Measurements from ENCODE around the gene FLT1.

Gene FLT1

DNA sequence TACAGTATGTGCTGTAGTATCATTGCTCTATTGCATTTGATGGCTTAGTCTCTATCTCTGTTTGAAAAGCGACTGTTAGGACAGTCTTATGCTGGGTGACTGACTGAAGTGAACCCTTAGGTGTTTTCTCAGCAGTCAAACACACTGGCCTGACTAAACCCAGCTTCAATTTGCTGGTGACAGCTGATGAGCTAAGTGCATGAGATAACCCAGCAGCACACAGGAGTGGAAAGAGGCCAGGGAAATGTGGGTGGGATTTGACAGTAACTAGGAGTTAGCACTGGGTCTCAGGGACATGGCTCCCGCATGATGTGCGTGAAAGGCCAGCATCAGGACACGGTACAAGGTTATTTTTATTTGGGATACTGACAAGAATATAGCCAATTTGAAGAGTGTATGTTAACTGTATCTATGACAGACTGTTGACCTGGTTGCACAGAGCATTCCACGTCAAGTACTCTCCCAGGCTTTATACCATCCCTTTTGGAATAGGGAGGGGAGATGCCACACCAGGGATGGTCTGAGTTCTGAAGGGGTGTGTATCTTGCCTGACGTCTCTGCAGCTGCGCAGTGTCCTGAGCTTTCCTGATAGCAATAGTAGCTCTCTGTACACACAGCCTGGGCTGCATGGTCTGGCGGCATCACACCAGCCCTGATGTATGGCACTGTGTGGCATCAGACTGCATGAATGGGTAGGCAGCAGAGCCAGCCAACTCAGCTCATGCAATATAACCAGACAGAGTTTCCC is 144.8 kb downstream of the FLT1 start:
- no peak overlapping the region for H3K27ac Mint-ChIP-seq
- DNase-seq (ENCODE audit: low spot score in 2 of 2) (no peak), ATAC-seq (no peak)
- no peaks in the 10 kb centered on the region for H3K9me3 Mint-ChIP-seq
- no peaks in the 10 kb centered on the region for H3K36me3 Mint-ChIP-seq
- no peak overlapping the region for H3K4me3 Mint-ChIP-seq
- H3K4me1 Mint-ChIP-seq = peaks cover 9% of the 10 kb centered on the region

DNA sequence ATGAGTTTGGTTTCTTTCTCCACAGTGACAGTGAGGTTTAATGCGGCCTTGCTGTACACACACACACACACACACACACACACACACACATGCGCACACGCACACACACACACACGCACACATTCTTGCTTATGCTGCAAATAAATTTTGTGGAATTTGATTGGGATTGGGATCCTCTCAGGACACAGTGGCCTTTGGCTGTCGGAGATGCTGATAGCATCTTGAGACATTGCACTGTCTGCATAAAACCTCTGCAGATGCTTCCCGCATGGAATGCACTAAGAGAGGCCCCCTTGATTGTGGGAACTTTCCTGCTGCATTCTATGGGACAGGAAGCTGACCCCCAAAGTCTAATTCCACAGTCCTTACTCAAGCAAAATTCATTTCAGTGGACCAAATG is 145.6 kb downstream of the FLT1 start:
- peaks cover 8% of the 10 kb centered on the region for H3K4me1 Mint-ChIP-seq
- H3K36me3 Mint-ChIP-seq = no peaks in the 10 kb centered on the region
- no peak for DNase-seq (ENCODE audit: low spot score in 2 of 2)
- H3K27ac Mint-ChIP-seq = no peak overlapping the region
- no peak overlapping the region for H3K4me3 Mint-ChIP-seq
- H3K9me3 Mint-ChIP-seq = no peaks in the 10 kb centered on the region
- no peak for ATAC-seq

DNA sequence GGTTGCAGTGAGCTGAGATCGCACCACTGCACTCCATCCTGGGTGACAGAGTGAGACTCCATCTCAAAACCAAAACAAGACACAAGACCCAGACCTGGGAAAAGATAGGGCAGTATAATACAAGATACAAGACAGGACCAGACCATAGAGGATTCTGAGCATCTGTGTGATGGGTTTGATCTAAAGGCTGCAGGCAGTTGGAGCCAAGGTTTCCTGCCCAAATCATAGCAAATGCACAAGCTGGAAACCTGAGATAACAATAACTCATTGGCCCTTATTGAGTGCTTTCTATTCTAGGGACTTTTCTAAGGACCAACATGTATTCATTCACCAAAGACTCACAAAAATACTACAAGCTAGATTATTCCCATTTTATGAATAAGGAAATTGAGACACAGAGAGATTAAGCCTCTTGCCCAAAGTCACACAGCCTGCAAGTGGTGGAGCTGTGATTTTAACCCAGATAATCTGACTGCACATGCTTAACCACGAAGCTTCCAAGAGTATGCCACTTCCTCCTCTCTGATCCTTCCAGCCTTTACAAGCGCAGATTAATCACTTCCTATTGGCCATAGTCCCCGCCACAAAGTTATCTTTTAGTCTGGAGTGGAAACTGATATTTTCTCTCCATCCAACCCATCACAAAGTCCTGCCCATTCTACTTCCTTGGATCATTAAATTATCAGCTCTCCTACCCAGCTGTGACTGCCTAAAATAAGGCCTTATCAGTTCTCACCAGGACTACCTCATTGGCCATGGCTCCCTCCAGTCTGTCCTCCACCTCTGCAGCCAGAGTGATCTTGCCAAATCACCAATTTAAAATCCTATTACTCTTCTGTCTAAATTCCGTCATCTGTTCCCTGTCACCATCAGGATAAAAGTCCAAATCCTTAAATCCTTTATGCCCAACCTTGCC is 147.2 kb downstream of the FLT1 start:
- no peaks in the 10 kb centered on the region for H3K9me3 Mint-ChIP-seq
- H3K4me1 Mint-ChIP-seq = peaks cover 8% of the 10 kb centered on the region
- no peak overlapping the region for H3K27ac Mint-ChIP-seq
- DNase-seq (ENCODE audit: low spot score in 2 of 2) (no peak), ATAC-seq (no peak)
- H3K36me3 Mint-ChIP-seq = no peaks in the 10 kb centered on the region
- H3K4me3 Mint-ChIP-seq = no peak overlapping the region

DNA sequence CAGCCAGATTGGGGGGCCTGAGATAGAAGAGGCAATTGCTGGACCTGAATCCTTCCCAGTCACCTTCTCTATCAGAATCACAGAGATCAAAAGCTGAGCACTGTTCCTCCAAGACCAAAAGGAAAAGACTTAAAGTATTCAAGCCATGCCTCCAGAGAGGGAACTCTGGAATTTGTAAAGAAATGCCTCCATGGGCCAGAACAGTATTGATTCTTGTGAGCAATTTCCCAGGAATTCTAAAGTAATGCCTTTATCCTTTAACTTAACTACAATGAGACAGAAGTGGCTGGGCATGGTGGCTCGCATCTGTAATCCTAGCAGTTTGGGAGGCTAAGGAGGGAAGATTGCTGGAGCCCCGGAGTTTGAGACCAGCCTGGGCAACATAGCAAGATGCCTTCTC is 148.8 kb downstream of the FLT1 start:
- no peak overlapping the region for H3K4me3 Mint-ChIP-seq
- H3K36me3 Mint-ChIP-seq = no peaks in the 10 kb centered on the region
- H3K27ac Mint-ChIP-seq = no peak overlapping the region
- DNase-seq (ENCODE audit: low spot score in 2 of 2) = no peak
- ATAC-seq = no peak
- peaks cover 8% of the 10 kb centered on the region for H3K4me1 Mint-ChIP-seq
- H3K9me3 Mint-ChIP-seq = no peaks in the 10 kb centered on the region

DNA sequence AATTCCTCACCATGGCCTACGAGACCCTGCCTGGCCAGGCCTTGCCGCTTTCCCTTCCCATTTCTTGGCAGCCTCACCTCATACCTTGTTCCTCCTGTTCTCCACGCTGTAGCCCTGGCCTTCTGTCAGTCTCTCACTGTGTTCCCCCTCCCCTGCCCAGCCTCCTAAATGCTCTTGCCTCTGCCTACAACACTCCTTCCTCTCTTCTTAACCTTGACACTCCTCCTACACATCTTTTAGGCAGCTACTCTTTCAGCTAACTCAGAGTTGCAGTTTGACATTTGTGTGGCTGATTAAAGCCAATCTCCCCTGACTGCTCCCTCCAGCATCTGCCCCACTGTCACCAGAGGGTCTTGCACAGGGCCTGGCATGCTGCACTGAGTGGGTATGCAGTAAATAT is 150.8 kb downstream of the FLT1 start:
- no peaks in the 10 kb centered on the region for H3K9me3 Mint-ChIP-seq
- no peak overlapping the region for H3K4me3 Mint-ChIP-seq
- DNase-seq (ENCODE audit: low spot score in 2 of 2) (no peak), ATAC-seq (no peak)
- no peaks in the 10 kb centered on the region for H3K36me3 Mint-ChIP-seq
- peaks cover 8% of the 10 kb centered on the region for H3K4me1 Mint-ChIP-seq
- H3K27ac Mint-ChIP-seq = no peak overlapping the region

DNA sequence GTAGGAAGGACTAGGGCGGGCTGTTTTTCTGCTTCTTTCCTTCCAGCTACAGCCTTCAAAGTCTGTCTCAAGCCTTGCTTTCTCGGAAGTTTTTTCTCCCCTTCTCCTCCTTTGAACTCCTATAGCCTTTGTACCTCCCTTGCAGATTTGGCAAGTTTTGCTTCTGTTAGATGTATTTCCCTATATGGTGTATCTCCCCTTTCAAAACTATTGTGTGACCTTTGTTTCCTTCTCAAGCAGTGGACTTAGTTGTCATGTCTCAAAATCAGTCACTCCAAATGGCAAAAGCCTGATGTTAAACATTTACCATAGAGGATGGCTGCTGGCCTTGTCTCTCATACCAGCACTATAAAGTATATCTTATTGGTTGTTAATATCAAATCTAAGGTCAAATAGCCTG is 152.7 kb downstream of the FLT1 start:
- H3K4me1 Mint-ChIP-seq = no peaks in the 10 kb centered on the region
- no peaks in the 10 kb centered on the region for H3K36me3 Mint-ChIP-seq
- H3K27ac Mint-ChIP-seq = no peak overlapping the region
- H3K4me3 Mint-ChIP-seq = no peak overlapping the region
- ATAC-seq (no peak), DNase-seq (ENCODE audit: low spot score in 2 of 2) (no peak)
- H3K9me3 Mint-ChIP-seq = no peaks in the 10 kb centered on the region

DNA sequence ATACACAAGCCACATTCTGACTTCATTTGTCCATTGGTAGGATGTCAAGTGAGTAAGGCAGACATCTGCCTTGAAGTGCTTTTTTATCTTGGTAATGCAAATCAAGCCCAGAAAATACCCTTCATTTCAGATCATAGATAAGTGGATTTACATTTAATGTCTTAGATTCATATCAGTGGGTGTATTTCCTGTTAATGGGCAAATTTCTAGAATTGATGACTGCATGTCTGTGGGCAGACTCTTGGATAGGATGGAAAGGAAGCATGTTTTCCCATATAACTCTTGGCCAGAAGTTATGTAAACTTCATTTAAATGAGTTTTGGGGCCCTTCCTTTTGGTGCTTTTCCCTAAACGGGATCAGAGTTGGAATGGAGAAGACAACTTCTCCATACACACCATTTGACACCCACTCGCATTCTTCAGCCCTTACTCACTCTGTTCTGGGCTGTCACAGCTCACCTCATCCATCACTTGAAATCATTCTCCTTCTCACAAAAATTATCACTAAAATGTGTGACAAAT is 154.6 kb downstream of the FLT1 start:
- Mint-ChIP-seq H3K27ac (no peak overlapping the region), H3K9me3 (no peaks in the 10 kb centered on the region), H3K36me3 (no peaks in the 10 kb centered on the region), H3K4me1 (no peaks in the 10 kb centered on the region), H3K4me3 (no peak overlapping the region)
- no peak for ATAC-seq
- DNase-seq (ENCODE audit: low spot score in 2 of 2) = no peak

DNA sequence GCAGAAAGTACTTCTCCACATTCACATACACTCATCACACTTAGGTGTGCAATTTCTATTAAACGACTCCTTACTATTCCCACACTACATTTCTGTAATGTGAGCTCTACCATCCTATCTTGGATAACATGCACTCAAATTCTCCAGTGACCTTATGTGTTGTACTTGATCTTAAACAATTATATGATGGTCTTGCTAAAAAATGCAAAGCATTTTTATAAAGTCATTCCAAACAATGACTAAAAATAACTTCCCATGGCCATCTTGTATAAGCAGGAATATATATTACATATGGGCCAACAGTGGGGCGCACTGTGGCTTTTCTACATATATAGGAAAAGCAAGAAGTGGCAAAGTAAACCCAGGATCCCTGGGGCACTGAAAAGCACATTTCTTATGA is 155.5 kb downstream of the FLT1 start:
- H3K4me3 Mint-ChIP-seq = no peak overlapping the region
- no peaks in the 10 kb centered on the region for H3K9me3 Mint-ChIP-seq
- H3K27ac Mint-ChIP-seq = no peak overlapping the region
- DNase-seq (ENCODE audit: low spot score in 2 of 2) (no peak), ATAC-seq (no peak)
- no peaks in the 10 kb centered on the region for H3K36me3 Mint-ChIP-seq
- H3K4me1 Mint-ChIP-seq = no peaks in the 10 kb centered on the region

DNA sequence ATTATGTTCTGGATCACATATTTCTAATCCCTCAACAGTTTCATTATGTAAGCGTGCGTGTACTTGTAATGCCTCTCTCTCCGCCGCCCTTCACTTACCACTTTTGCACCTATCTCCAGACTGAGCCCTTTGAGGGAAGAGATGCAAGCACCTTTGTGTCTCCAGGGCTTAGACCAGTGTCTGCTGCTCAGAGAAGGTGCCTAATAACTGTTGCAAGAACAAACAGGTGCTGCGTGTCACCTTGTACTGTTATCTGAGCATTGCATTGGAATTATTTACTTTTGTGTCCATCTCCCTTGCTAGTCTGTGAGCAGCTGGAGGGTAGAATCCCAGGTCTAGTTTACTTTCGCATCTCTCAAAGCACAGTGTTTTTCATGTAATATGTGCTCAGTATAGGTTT is 156.2 kb downstream of the FLT1 start:
- Mint-ChIP-seq H3K9me3 (no peaks in the 10 kb centered on the region), H3K27ac (no peak overlapping the region), H3K36me3 (no peaks in the 10 kb centered on the region), H3K4me1 (no peaks in the 10 kb centered on the region), H3K4me3 (no peak overlapping the region)
- no peak for ATAC-seq
- no peak for DNase-seq (ENCODE audit: low spot score in 2 of 2)

DNA sequence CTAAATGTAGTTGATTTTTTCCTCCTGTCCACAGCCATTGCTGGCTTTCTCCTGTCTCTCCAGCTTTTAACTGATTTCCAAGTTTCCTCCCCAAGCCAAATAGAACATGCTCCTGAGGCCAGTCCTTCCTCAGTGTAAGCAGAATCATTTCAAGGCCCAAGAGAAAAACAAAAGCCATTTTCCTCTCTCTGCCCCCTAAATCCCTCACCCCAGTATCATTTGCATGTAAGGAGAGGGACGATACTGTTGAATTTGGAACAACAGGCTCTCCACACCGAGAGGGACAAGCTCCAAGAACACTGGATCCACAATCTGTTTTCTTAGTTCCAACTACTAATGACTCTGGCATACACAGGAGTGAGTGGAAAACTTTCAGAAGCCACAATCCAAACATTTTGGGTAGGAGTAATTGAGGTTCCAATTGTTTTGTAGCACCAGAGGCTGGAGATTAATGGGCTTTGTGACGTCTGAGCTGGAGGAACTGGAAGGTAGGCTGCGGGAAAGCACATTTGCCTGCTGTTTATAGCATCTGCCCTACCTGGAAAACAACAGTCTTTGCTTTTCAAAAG is 156.8 kb downstream of the FLT1 start:
- Mint-ChIP-seq H3K4me1 (no peaks in the 10 kb centered on the region), H3K4me3 (no peak overlapping the region), H3K27ac (no peak overlapping the region), H3K36me3 (no peaks in the 10 kb centered on the region), H3K9me3 (no peaks in the 10 kb centered on the region)
- DNase-seq (ENCODE audit: low spot score in 2 of 2) = no peak
- no peak for ATAC-seq

DNA sequence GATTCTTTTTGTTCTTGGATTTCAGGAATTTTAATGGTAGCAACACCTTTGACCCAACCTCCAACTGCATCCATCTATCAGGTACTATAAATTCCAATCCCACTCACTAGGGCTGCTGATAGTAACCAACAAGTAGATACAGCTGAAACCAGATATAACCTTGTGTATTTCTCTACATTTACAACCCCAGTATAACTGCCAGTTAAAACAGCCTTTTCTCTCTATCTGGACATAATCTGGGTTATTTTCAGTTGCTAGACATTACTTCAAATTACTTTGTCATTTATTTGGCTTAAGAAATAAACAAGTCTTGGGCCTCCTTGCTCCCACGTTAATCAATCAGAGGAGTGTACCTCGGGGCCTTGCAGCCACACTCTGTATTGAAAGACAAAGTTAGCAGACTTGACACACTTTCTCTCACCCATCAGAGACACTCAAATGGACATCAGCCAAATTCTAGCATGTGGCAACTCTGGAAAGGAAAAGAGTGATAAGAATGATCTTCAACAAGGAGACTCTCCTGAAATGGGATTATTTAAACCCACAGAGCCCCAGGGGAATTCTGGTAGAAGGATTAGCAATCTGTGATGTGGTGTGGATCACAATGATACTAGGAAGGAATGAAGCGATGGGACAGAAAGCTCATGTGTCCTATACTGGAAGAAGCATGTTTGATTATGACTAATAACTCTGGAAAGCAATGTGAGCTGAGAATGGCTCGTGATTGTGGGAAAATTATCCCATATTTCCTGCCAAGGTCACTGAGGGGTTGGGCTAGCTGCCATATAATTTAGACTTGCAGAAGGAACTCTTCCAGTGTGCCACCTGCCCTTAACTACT is 157.5 kb downstream of the FLT1 start:
- Mint-ChIP-seq H3K36me3 (no peaks in the 10 kb centered on the region), H3K4me1 (no peaks in the 10 kb centered on the region), H3K4me3 (no peak overlapping the region), H3K27ac (no peak overlapping the region), H3K9me3 (no peaks in the 10 kb centered on the region)
- no peak for DNase-seq (ENCODE audit: low spot score in 2 of 2)
- ATAC-seq = no peak

DNA sequence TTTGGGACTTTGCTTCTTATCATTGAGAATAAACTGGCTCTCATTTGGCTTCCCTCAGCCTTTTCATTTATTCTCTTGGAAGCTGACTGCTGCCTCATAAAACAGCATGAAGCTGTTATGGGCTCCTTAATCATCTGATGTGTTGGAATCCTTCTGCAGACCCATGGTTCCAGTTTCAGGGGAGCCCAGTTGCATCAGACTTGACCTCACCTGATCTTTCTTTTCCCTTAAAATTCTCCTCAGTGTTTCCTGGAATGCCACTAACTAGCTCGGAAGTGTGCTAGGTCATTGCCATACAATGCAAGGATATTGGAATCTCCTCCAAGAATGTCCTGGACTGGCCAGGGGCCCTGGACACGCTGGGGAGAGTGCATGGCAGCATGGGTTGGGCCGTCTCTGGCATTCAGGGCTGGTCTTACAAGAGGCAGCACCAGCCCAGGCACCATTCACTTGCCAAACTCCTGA is 158.7 kb downstream of the FLT1 start:
- no peaks in the 10 kb centered on the region for H3K36me3 Mint-ChIP-seq
- no peak overlapping the region for H3K27ac Mint-ChIP-seq

DNA sequence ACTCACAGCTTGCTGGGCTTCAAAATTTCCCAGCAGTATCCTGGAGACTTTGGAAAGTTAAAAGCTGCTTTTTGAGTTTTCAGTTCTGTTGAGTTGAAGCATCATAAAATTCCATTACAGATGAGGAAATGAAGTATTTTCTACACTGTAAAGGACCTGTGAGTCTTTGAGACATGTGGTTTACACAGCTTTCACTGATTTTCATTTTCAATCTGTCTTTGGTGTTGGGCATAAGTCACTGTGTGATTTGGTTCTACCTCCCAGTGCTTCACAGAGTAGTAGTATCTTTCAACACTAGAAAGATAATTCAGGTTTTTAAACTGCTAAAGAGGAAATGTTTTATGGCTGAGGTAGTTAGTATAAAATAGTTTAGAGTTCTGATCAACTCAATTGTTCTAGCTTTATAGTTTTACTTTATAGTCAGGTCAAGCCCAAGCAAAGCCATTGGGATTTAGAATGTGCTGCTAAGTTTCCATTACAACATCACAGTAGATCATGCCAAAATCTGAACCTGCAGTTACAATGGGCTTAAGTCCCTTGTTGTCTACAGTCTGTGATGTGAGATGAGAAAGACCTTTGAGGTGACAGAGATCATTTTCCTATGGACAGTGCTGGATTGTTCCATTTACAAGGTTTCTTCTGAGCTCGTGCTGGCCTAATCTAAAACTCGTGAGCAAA is 161.6 kb downstream of the FLT1 start:
- Mint-ChIP-seq H3K9me3 (no peaks in the 10 kb centered on the region), H3K4me1 (no peaks in the 10 kb centered on the region), H3K27ac (no peak overlapping the region), H3K4me3 (no peak overlapping the region), H3K36me3 (no peaks in the 10 kb centered on the region)
- ATAC-seq = peak; percentile 47
- no peak for DNase-seq (ENCODE audit: low spot score in 2 of 2)

More for the DNA sequence above, 158.7 kb downstream of the FLT1 start:
- no peak for DNase-seq (ENCODE audit: low spot score in 2 of 2)
- no peak for ATAC-seq
- Mint-ChIP-seq H3K4me3 (no peak overlapping the region), H3K4me1 (no peaks in the 10 kb centered on the region), H3K9me3 (no peaks in the 10 kb centered on the region)

DNA sequence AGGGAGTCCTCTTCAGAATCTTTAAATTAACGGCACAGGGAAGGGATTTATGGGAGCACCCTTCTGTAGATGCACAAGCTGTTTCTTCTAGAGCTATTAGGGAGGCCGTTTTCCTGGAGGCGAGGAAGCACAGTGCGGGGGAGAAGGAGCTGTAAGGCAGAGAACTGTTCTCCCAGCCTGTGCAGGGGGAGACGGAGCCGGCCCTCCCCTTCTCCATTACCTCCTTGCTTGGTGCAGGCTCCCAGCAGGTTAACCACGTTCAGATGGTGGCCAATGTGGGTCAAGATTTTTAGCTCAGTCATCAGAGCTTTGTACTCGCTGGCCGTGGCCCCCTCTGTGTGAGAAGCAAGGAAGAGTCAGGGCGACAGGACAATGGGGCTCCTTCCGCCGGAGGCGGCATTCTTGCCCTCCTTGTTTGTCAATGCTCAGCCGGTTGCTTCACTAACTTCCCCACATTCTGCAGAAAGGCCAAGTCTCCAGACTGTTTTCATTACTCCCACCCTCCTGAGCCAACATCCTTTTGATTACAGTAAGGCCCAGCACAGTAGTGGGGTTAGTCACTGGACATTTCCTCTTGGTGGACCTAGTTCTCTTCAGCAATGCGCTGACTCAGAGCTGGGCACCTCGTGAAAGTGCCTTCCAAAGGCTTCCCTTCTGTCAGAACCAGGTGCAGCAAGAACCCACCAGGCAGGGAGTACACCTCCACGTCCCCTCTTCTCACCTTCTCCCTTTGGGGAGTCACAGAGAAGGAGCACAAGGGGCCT is 165.4 kb downstream of the FLT1 start:
- no peak for ATAC-seq
- Mint-ChIP-seq H3K36me3 (no peaks in the 10 kb centered on the region), H3K9me3 (no peaks in the 10 kb centered on the region), H3K4me3 (no peak overlapping the region), H3K27ac (no peak overlapping the region), H3K4me1 (no peaks in the 10 kb centered on the region)
- no peak for DNase-seq (ENCODE audit: low spot score in 2 of 2)
